ENCODE results near the gene PASK. TPM values are rescaled to one million over a fixed set of nuclear protein-coding genes. Genes with fewer than 3 reads are reported as not detected.

PASK gene
- total and polyA plus RNA-seq, 2 of the 4 experiments (the other 2 are of a cell fraction), result 4.1 TPM

DNA sequence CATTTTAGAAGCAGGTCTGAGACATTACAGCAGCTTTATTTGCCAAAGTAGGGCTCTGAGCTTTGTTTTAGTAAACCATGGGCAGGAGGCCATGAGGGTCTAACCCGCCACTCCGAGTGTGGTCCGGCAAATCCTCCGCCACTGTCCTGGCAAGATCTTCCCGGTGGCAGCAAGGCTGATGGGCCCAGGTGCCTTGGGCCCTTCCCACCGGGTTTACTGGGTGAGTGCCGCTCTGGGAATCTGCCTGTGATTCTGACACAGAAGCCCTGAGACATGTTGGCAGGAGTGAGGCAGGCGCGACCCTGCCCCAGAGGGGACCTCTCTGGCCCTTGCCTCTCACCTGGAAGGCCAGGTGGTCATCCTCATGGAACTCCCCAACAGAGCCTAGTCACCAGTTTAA is 77.1 kb downstream of the PASK start:
- no peak overlapping the region for H2BK20ac ChIP-seq (ENCODE audit: low read depth, low read length)
- H3K79me1 ChIP-seq (ENCODE audit: low read depth in 1 of 2, low read length in 2 of 2), result no peaks in the 10 kb centered on the region
- in situ Hi-C loops (cut with MboI; ENCODE audit: low sequenced_read_pairs) (loop anchor here (10.0 kb wide), 1 partner anchor 217 kb away; no protein-coding TSS in a partner anchor), dilution Hi-C loops (cut with HindIII; ENCODE audit: low sequenced_read_pairs, unreplicated experiment) (no loop called here), intact Hi-C loops (cut with micrococcal nuclease) (no loop called here)
- no TSS peak for BruUV-seq (replicated peaks)
- H4K20me1 ChIP-seq (ENCODE audit: insufficient read depth, low read length), result no peaks in the 10 kb centered on the region
- 96% methylated on average over 6 of the region's 9 CpGs; no CpG with 5 or more reads in 1 of the 2 experiments for WGBS, 2 experiments (ENCODE audit: extremely low coverage in 2 of 2, insufficient read length in 1 of 2)
- no peak overlapping the region for H3K27ac ChIP-seq (ENCODE audit: insufficient read depth, low read length)
- DNase-seq (no peak), ATAC-seq (ENCODE audit: low read depth) (no peak)
- peaks cover 47% of the 10 kb centered on the region; the same call in 1 of the 2 replicates for H3K36me3 ChIP-seq (ENCODE audit: control insufficient read depth, insufficient read depth, low read length)
- H2AFZ ChIP-seq (replicated peaks; ENCODE audit: low read length, poor library complexity), result no peak overlapping the region
- H3K4me2 ChIP-seq (ENCODE audit: low read depth, low read length), result no peak overlapping the region
- no peaks in the 10 kb centered on the region for H3K9me1 ChIP-seq (ENCODE audit: insufficient read depth, low read length)
- ChIA-PET CTCF (no interaction called here), POLR2A (ENCODE audit: unreplicated experiment) (no interaction called here)
- H3K14ac ChIP-seq (replicated peaks; ENCODE audit: low read depth, low read length), result no peak overlapping the region
- H3K27me3 ChIP-seq (ENCODE audit: control insufficient read depth, insufficient read depth, low read length), result no peaks in the 10 kb centered on the region
- no peak overlapping the region for H3K9ac ChIP-seq (ENCODE audit: low read depth, low read length)
- no peaks in the 10 kb centered on the region for H3K9me3 ChIP-seq (ENCODE audit: control insufficient read depth, insufficient read depth, low read length)
- no peak for TF ChIP-seq CHD1 (IDR thresholded peaks at IDR 0.05; ENCODE audit: low read depth, low read length)
- TF ChIP-seq FOS (IDR thresholded peaks at IDR 0.05; ENCODE audit: low read depth, low read length), result no peak
- TF ChIP-seq, protein P1, sequence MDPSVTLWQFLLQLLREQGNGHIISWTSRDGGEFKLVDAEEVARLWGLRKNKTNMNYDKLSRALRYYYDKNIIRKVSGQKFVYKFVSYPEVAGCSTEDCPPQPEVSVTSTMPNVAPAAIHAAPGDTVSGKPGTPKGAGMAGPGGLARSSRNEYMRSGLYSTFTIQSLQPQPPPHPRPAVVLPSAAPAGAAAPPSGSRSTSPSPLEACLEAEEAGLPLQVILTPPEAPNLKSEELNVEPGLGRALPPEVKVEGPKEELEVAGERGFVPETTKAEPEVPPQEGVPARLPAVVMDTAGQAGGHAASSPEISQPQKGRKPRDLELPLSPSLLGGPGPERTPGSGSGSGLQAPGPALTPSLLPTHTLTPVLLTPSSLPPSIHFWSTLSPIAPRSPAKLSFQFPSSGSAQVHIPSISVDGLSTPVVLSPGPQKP (IDR thresholded peaks at IDR 0.05; ENCODE audit: borderline replicate concordance, low read depth, low read length), result no peak
- no peak for TF ChIP-seq RAD21 (IDR thresholded peaks at IDR 0.05; ENCODE audit: low read length)
- no peak for TF ChIP-seq SMC3 (IDR thresholded peaks at IDR 0.05; ENCODE audit: low read depth, low read length)
- TF ChIP-seq, protein P2, sequence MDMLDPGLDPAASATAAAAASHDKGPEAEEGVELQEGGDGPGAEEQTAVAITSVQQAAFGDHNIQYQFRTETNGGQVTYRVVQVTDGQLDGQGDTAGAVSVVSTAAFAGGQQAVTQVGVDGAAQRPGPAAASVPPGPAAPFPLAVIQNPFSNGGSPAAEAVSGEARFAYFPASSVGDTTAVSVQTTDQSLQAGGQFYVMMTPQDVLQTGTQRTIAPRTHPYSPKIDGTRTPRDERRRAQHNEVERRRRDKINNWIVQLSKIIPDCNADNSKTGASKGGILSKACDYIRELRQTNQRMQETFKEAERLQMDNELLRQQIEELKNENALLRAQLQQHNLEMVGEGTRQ (IDR thresholded peaks at IDR 0.05; ENCODE audit: low read depth, low read length), result no peak
- no peak for TF ChIP-seq POLR2A (IDR thresholded peaks at IDR 0.05; ENCODE audit: low read depth, low read length)
- TF ChIP-seq RFX5 (IDR thresholded peaks at IDR 0.05; ENCODE audit: low read depth, low read length), result no peak
- TF ChIP-seq, protein P3, sequence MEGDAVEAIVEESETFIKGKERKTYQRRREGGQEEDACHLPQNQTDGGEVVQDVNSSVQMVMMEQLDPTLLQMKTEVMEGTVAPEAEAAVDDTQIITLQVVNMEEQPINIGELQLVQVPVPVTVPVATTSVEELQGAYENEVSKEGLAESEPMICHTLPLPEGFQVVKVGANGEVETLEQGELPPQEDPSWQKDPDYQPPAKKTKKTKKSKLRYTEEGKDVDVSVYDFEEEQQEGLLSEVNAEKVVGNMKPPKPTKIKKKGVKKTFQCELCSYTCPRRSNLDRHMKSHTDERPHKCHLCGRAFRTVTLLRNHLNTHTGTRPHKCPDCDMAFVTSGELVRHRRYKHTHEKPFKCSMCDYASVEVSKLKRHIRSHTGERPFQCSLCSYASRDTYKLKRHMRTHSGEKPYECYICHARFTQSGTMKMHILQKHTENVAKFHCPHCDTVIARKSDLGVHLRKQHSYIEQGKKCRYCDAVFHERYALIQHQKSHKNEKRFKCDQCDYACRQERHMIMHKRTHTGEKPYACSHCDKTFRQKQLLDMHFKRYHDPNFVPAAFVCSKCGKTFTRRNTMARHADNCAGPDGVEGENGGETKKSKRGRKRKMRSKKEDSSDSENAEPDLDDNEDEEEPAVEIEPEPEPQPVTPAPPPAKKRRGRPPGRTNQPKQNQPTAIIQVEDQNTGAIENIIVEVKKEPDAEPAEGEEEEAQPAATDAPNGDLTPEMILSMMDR (conservative IDR thresholded peaks at IDR 0.05; ENCODE audit: low read depth, low read length), result no peak
- TF ChIP-seq RCOR1 (IDR thresholded peaks at IDR 0.05; ENCODE audit: insufficient replicate concordance, low read length), result no peak
- no peak for TF ChIP-seq CEBPB (IDR thresholded peaks at IDR 0.05; ENCODE audit: low read depth, low read length)
- no peak for TF ChIP-seq BHLHE40 (IDR thresholded peaks at IDR 0.05; ENCODE audit: low read depth, low read length)
- no peak for TF ChIP-seq MAZ (IDR thresholded peaks at IDR 0.05; ENCODE audit: borderline replicate concordance, low read depth, low read length)
- TF ChIP-seq NFE2L2 (IDR thresholded peaks at IDR 0.05; ENCODE audit: low read depth, low read length), result no peak
- no peak for TF ChIP-seq MAFK (IDR thresholded peaks at IDR 0.05; ENCODE audit: low read depth, low read length)
- no peak for TF ChIP-seq MXI1 (IDR thresholded peaks at IDR 0.05; ENCODE audit: borderline replicate concordance, low read depth, low read length)
- no peak overlapping the region for H3K18ac ChIP-seq (ENCODE audit: low read depth, low read length)
- H3K4me3 ChIP-seq (ENCODE audit: insufficient read depth, low read depth, low read length), result no peak overlapping the region
- H2AK9ac ChIP-seq (replicated peaks; ENCODE audit: low read depth, low read length, poor library complexity), result peak overlapping the region; percentile 24
- no peak overlapping the region for H3K4ac ChIP-seq (ENCODE audit: low read depth, low read length)
- H4K91ac ChIP-seq (ENCODE audit: insufficient read depth, low read depth, low read length), result no peak overlapping the region
- no peak overlapping the region for H3K23ac ChIP-seq (ENCODE audit: low read depth, low read length)
- H4K8ac ChIP-seq (ENCODE audit: low read depth in 2 of 2, low read length in 2 of 2), result no peak overlapping the region
- no peak overlapping the region for H2BK15ac ChIP-seq (ENCODE audit: low read depth, low read length)
- H3K56ac ChIP-seq (ENCODE audit: extremely low read depth, insufficient read depth, low read length), result no peak overlapping the region
- H4K5ac ChIP-seq (ENCODE audit: low read depth, low read length), result no peak overlapping the region
- no peak overlapping the region for H2AK5ac ChIP-seq (ENCODE audit: low read depth, low read length)
- H3K4me1 ChIP-seq (ENCODE audit: control insufficient read depth, insufficient read depth, low read length), result no peaks in the 10 kb centered on the region
- H2BK120ac ChIP-seq (ENCODE audit: low read depth, low read length), result no peak overlapping the region
- H2BK5ac ChIP-seq (ENCODE audit: low read depth, low read length, poor library complexity, severe bottlenecking), result no peak overlapping the region

All from IMR-90 (cell line).